Mammary epithelial cell (primary cell): Measurements from ENCODE around the gene FBXL20.

Experiments
- EZH2 ChIP-seq: IDR thresholded peaks from 2 replicates; pipeline ENCODE4 v1.6.1; 2012; ENCODE audit warnings: low read length, inconsistent platforms, borderline replicate concordance
- TF ChIP-seq, protein P1 (sequence below), 2 donors: IDR thresholded peaks in 1 of 2; conservative IDR thresholded peaks in 1 of 2; 2 replicates each; pipeline ENCODE4 v1.5.1; 2011 to 2012; ENCODE audit warnings: inconsistent platforms in 2 of 2, low read length in 2 of 2, mild to moderate bottlenecking in 2 of 2, control low read depth in 1 of 2, low read depth in 1 of 2; ENCODE audit not compliant: insufficient read depth in 1 of 2; ENCODE audit errors: extremely low read depth in 1 of 2

DNA sequence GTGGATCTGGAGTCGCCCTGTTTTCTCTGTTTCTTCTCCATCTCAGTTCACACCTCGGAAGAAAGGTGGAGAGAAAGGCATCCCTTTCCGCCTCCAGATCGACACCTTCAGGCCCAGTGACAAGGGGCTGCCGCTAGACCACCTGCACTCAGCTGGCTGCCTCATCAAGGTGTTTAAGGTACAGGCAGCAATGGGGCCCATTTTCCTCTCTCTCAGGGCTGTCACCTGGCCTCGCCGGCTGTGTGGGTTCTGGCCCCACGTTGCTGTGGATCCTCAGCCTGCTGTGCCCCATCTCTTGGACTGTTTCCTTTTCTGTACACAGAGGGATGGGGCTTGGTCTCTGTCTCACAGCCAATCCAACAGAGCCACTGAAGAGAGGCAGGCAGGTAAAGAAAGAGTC, 158.3 kb downstream of the FBXL20 start:
- TF ChIP-seq, protein P1, sequence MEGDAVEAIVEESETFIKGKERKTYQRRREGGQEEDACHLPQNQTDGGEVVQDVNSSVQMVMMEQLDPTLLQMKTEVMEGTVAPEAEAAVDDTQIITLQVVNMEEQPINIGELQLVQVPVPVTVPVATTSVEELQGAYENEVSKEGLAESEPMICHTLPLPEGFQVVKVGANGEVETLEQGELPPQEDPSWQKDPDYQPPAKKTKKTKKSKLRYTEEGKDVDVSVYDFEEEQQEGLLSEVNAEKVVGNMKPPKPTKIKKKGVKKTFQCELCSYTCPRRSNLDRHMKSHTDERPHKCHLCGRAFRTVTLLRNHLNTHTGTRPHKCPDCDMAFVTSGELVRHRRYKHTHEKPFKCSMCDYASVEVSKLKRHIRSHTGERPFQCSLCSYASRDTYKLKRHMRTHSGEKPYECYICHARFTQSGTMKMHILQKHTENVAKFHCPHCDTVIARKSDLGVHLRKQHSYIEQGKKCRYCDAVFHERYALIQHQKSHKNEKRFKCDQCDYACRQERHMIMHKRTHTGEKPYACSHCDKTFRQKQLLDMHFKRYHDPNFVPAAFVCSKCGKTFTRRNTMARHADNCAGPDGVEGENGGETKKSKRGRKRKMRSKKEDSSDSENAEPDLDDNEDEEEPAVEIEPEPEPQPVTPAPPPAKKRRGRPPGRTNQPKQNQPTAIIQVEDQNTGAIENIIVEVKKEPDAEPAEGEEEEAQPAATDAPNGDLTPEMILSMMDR (conservative IDR thresholded peaks at IDR 0.05 in 1 of 2, IDR thresholded peaks at IDR 0.05 in 1 of 2; ENCODE audit: extremely low read depth in 1 of 2, insufficient read depth in 1 of 2, low read depth in 1 of 2, low read length in 2 of 2), result no peak
- TF ChIP-seq EZH2, result no peak
